ENCODE data around the gene IRGM. TPM values are rescaled to one million over a fixed set of nuclear protein-coding genes. Genes with fewer than 3 reads are reported as not detected.
A peak's percentile ranks its signal among the peaks of the same experiment; 100 is the strongest.
"Not testable (repeated sequence)": the region's sequence is repeated elsewhere in the genome, so short reads cannot be mapped to it uniquely, and the experiment has no call there.

Gene IRGM
- not detected in 2 replicates for total RNA-seq (2014; rRNA removed; shearing (Covaris generic))
- not detected in 2 replicates for polyA plus RNA-seq (2015; cell fraction: cytosol; rRNA removed)
- polyA plus RNA-seq (2015; cell fraction: nucleus; rRNA removed): 0.18 TPM in 1 of 2 replicates, not detected in the other

DNA sequence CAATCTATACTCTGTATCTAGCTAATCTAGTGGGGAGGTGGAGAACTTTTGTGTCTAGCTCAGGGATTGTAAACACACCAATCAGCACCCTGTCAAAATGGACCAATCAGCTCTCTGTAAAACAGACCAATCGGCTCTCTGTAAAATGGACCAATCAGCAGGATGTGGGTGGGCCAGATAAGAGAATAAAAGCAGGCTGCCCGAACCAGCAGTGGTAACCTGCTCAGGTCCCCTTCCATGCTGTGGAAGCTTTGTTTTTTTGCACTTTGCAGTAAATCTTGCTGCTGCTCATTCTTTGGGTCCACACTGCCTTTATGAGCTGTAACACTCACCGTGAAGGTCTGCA is at the start of gene IRGM:
Gene IRGM, plus strand, starts transcription at position 214 of the 346 bp plus-strand sequence. CDS start 1,603 bp downstream, outside the sequence.
- in situ Hi-C loops (cut with HindIII; ENCODE audit: low pct_unique_long_range_greater_than_20kb, low sequenced_read_pairs); DNase-seq (ENCODE audit: low read depth, low spot score): not testable (repeated sequence)

DNA sequence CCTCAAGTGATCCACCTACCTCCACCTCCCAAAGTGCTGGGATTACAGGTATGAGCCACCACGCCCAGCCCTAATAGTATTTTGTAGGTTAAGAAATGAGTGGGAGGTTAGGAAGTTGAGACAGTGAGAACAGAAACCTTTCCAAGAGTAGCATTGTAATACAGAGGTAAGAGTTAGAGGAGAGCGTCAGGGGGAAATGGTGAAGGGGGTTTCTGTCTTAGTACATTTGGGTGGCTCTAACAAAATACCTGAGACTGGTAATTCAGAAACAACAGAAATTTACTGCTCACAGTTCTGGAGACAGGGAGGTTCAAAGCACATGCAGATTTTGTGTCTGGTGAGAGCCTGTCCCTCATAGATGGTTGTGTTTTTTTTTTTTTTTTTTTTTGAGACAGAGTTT is 48.9 kb upstream of the IRGM start:
- in situ Hi-C loops (cut with HindIII; ENCODE audit: low pct_unique_long_range_greater_than_20kb, low sequenced_read_pairs): no loop called here

DNA sequence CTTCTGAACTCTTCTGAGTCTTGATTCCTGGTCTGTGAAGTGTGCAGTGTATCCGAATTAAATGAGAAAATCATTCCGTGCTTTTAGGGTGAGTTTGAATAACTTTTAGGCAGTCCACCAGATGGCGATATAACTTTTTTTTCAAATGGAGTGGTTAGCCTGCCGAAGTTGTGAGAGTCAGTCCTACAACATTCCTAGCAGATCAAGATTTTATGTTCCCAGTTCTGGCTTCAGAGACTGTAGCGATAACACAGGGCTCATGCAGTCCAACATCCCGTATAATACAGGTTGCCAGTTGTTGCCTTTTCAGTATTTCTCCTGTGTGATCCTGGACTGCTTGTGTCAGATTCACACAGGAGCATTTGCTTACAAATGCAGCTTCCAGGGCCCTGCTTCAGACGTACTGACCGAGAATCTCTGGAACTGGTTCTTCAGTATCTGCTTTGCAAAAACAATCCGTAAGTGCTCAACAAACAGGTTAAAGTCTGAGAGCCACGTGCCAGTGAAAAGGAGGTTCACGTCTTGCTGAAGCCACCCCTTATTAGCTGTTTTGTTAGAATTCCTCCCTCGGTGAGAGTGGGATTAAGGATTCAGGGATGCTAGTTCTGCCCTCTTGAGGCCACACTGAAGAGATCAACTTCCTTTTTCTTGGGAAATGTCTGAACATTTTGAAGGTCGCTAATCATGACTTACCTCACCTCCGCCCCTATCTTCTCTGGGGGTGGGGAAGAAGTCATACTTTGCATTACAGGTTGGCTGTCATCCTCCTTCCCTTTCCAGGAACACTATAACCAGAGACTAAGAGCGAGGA is 45.0 kb upstream of the IRGM start:
- in situ Hi-C loops (cut with HindIII; ENCODE audit: low pct_unique_long_range_greater_than_20kb, low sequenced_read_pairs): no loop called here
- DNase-seq (ENCODE audit: low read depth, low spot score): peak; percentile 60

More for the DNA sequence above, 48.9 kb upstream of the IRGM start:
- no peak for DNase-seq (ENCODE audit: low read depth, low spot score)

GRCh38 chr5:150804388-150804787 is 41.9 kb upstream of the IRGM start:
- in situ Hi-C loops (cut with HindIII; ENCODE audit: low pct_unique_long_range_greater_than_20kb, low sequenced_read_pairs): no loop called here
- DNase-seq (ENCODE audit: low read depth, low spot score): no peak

DNA sequence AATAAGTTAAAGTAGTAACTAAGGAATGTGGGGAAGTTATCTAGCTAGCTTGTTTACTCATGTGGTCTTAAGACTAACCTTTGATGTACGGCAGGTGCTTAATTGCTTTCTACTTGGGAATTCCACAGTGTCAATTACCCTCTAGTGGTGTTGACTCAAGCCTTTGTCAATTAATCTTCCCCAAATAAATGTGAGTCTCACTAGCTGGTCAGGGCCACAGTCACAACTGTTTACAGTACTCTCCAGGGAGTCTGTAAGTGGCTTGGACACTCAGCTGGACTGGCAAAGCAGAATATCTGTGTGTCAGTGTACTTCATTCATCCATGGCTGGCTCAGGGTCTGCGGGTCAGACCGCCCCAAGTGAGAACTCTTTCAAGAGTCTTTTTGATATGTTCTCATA is 37.0 kb upstream of the IRGM start:
- DNase-seq (ENCODE audit: low read depth, low spot score): no peak
- in situ Hi-C loops (cut with HindIII; ENCODE audit: low pct_unique_long_range_greater_than_20kb, low sequenced_read_pairs): no loop called here

DNA sequence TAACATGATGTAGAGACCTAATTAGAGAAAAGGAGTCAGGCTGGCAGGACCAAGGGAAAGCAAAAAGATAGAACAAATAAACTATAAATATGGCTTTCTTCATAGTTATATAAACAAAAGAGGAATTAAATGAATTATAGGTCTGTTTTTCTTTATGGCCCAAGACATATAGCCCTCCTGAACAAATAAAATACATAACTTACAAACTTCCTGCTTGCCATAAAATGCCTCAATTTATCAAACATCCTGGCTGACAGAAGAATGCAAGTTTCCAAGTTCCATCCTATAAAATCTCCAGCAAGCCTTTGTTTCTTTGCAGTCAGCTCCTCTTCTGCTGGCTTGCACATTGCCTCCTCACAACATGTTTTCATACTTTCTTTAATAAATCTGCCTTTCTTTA is 31.3 kb upstream of the IRGM start:
- no peak for DNase-seq (ENCODE audit: low read depth, low spot score)
- in situ Hi-C loops (cut with HindIII; ENCODE audit: low pct_unique_long_range_greater_than_20kb, low sequenced_read_pairs): no loop called here

DNA sequence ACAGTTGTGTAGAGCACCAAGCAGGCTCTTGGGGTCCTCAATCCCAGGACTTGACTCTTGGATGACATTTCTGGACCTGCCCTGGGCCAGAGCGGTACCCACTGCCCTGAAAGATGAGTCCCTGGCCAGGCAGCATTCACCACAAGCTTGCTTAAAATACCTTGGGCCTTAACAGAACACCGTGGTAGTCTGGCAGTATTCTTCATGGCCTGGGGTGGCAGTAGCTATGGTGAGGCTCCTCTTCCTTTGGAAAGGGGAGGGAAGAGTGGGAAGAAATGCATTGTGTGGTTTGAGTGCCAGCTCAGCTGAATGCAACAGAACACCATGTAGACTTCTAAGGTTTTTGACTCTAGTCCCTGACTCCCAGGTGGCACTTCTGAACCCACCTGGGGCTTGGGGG is 29.4 kb upstream of the IRGM start:
- no peak for DNase-seq (ENCODE audit: low read depth, low spot score)
- in situ Hi-C loops (cut with HindIII; ENCODE audit: low pct_unique_long_range_greater_than_20kb, low sequenced_read_pairs): no loop called here

- DNase-seq (ENCODE audit: low read depth, low spot score): no peak
- in situ Hi-C loops (cut with HindIII; ENCODE audit: low pct_unique_long_range_greater_than_20kb, low sequenced_read_pairs): no loop called here
Observed at GRCh38 chr5:150829744-150830143, 16.6 kb upstream of the IRGM start.

DNA sequence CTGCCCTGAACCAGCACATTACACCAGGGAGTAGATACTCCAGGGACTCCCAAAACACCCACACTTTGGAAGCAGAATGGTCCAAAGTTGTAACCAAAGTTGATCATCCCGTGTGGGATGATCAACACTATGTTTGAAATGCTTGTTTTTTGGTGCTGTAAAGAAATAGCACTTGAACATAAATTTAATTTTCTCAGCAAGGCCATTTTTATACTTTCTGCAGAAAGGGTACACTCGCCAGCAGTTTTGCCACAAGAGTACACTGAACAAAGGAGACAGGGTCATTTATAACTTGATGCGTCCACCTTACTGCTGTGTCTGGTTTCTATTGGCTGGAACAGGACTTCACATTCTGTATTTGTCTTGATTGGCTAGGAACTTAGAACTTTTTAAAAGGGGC is 14.5 kb upstream of the IRGM start:
- in situ Hi-C loops (cut with HindIII; ENCODE audit: low pct_unique_long_range_greater_than_20kb, low sequenced_read_pairs); DNase-seq (ENCODE audit: low read depth, low spot score): not testable (repeated sequence)

- DNase-seq (ENCODE audit: low read depth, low spot score): no peak
- in situ Hi-C loops (cut with HindIII; ENCODE audit: low pct_unique_long_range_greater_than_20kb, low sequenced_read_pairs): no loop called here
Observed at GRCh38 chr5:150836064-150836463, 10.3 kb upstream of the IRGM start.

DNA sequence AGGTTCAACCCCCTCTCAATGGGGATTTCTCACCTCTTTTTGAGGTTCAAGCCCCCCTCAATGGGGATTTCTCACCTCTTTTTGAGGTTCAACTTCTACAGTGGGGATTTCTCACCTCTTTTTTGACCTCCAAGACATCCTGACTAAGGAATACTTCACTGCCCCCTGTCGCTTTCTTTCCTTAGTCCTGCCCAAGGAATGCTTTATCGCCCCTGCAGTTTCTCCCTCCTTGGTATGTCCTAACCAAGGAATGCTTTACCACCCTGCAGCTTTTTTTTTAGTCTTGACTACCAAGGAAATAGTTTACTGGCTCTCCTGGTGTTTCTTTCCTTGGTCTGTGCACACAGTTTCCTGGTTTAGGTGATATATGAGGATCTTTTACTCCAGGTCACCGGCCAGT is 9.6 kb upstream of the IRGM start:
- no peak for DNase-seq (ENCODE audit: low read depth, low spot score)
- in situ Hi-C loops (cut with HindIII; ENCODE audit: low pct_unique_long_range_greater_than_20kb, low sequenced_read_pairs): no loop called here

DNA sequence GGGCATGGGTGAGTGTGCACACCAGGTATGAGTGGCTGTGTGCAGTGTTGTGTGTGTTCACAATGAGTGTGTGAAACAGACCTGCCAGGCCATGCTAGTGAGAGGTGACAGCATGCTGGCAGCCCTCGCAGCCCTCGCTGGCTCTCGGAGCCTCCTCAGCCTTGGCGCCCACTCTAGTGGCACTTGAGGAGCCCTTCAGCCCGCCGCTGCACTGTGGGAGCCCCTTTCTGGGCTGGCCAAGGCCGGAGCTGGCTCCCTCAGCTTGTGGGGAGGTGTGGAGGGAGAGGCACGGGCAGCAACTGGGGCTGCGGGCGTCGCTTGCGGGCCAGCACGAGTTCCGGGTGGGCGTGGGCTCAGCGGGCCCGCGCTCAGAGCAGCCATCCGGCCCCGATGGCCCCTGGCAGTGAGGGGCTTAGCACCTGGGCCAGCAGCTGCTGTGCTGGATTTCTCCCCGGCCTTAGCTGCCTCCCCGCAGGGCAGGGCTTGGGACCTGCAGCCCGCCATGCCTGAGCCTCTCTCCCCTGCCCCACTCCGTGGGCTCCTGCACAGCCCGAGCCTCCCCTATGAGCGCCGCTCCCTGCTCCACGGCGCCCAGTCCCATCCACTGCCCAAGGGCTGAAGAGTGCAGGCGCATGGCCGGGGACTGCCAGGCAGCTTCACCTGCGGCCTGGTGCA is 999 bp upstream of the IRGM start:
- DNase-seq (ENCODE audit: low read depth, low spot score); in situ Hi-C loops (cut with HindIII; ENCODE audit: low pct_unique_long_range_greater_than_20kb, low sequenced_read_pairs): not testable (repeated sequence)

DNA sequence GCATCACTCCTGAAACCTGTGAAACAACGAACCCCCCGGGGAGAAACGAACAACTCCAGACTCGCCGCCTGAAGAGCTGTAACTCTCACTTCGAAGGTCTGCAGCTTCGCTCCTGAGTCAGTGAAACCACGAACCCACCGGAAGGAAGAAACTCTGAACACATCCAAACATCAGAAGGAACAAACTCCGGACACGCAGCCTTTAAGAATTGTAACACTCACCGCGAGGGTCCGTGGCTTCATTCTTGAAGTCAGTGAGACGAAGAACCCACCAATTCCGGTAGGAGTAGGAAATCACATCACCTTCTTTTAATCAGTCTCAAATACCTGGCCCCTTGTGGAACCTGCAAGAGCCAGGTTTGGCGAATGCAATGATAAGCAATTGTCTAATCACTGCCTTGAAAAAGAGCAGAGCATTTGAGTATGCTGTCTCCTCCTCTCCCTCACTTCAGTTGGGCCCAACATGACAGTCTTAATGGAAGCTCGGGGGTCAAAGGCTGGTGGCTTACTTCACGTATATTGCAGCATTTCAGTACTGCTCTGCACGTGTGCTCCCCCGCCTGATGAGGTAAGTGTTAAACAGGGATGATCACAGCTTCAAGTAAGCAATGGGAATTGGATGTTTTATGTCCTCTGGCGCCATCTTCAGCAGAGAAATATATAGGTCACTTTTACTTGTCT is 473 bp downstream of the IRGM start:
- DNase-seq (ENCODE audit: low read depth, low spot score): peak; percentile 77
- in situ Hi-C loops (cut with HindIII; ENCODE audit: low pct_unique_long_range_greater_than_20kb, low sequenced_read_pairs): no loop called here

DNA sequence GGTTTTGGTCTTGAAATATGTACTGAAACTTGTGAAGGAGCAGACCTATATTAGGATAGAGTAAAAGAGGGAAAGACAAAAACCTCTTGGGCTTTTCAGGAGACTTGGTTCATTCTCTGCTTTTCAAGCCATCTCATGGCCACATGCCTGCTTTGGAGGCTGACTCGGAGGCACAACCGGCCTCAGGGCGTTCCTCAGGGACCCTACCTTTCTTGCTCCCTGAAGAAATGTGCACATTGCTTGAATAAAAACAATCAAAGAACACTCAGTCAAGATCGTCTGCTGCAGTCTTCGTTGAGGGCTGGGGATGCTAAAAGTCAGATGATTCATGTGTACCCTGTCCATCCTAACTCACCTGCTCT is 994 bp downstream of the IRGM start:
- in situ Hi-C loops (cut with HindIII; ENCODE audit: low pct_unique_long_range_greater_than_20kb, low sequenced_read_pairs): no loop called here

GRCh38 chr5:150848271-150848670 is 1.9 kb downstream of the IRGM start:
- DNase-seq (ENCODE audit: low read depth, low spot score): no peak
- in situ Hi-C loops (cut with HindIII; ENCODE audit: low pct_unique_long_range_greater_than_20kb, low sequenced_read_pairs): no loop called here

More for the DNA sequence above, 994 bp downstream of the IRGM start:
- no peak for DNase-seq (ENCODE audit: low read depth, low spot score)

- no peak for DNase-seq (ENCODE audit: low read depth, low spot score)
- in situ Hi-C loops (cut with HindIII; ENCODE audit: low pct_unique_long_range_greater_than_20kb, low sequenced_read_pairs): no loop called here
Observed at GRCh38 chr5:150851039-150851438, 4.7 kb downstream of the IRGM start.

GRCh38 chr5:150853561-150853960 is 7.2 kb downstream of the IRGM start:
- in situ Hi-C loops (cut with HindIII; ENCODE audit: low pct_unique_long_range_greater_than_20kb, low sequenced_read_pairs): no loop called here
- DNase-seq (ENCODE audit: low read depth, low spot score): no peak

DNA sequence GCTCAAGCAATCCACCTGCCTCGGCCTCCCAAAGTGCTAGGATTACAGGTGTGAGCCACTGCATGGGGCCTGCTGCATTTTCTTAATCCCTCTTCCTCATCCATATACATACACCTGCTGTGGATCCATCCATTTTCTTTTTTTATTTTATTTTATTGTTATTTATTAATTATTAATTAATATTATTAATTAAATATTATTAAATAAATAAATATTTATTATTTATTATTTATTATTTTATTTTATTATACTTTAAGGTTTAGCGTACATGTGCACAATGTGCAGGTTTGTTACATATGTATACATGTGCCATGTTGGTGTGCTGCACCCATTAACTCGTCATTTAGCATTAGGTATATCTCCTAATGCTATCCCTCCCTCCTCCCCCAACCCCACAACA is 10.4 kb downstream of the IRGM start:
- in situ Hi-C loops (cut with HindIII; ENCODE audit: low pct_unique_long_range_greater_than_20kb, low sequenced_read_pairs); DNase-seq (ENCODE audit: low read depth, low spot score): not testable (repeated sequence)
